Naive B cell (primary cell): ENCODE data around the gene KRTAP15-1. TPM values are rescaled to one million over a fixed set of nuclear protein-coding genes. Genes with fewer than 3 reads are reported as not detected.
A peak's percentile ranks its signal among the peaks of the same experiment; 100 is the strongest.

Experiments used
- ATAC-seq, 2 donors: fragments of 150-1000 bp; cut with Tn5 transposase; 2 replicates each; pipeline ENCODE4 v1.10.0; 2021; ENCODE audit warnings: low read depth in 2 of 2, mild to moderate bottlenecking in 2 of 2, moderate library complexity in 2 of 2
- DNase-seq: peaks from one replicate; pipeline ENCODE4 v3.0.0; 2022
- H3K27ac Mint-ChIP-seq, 6 donors: one replicate each; pipeline ENCODE4 v1.8.0; 2020 to 2022; ENCODE audit warnings: mild to moderate bottlenecking in 6 of 6, mixed read lengths in 6 of 6, moderate library complexity in 5 of 6, inconsistent platforms in 2 of 6
- H3K27me3 Mint-ChIP-seq, 3 donors: one replicate each; pipeline ENCODE4 v1.8.0; 2021 to 2022; ENCODE audit warnings: mixed read lengths in 3 of 3, mild to moderate bottlenecking in 1 of 3
- H3K36me3 Mint-ChIP-seq, 2 donors: one replicate each; pipeline ENCODE4 v1.8.0; 2020 to 2022; ENCODE audit warnings: mixed read lengths in 2 of 2, inconsistent platforms in 1 of 2, mild to moderate bottlenecking in 1 of 2
- H3K4me1 Mint-ChIP-seq, 3 donors: one replicate each; pipeline ENCODE4 v1.8.0; 2020 to 2022; ENCODE audit warnings: mixed read lengths in 3 of 3, inconsistent platforms in 1 of 3, mild to moderate bottlenecking in 1 of 3, moderate library complexity in 1 of 3
- H3K4me3 Mint-ChIP-seq, 8 donors: one replicate each; pipeline ENCODE4 v1.8.0; 2020 to 2022; ENCODE audit warnings: mild to moderate bottlenecking in 8 of 8, mixed read lengths in 8 of 8, moderate library complexity in 8 of 8, inconsistent platforms in 2 of 8
- H3K9me3 Mint-ChIP-seq, 7 donors: one replicate each; pipeline ENCODE4 v1.8.0; 2020 to 2022; ENCODE audit warnings: mixed read lengths in 7 of 7, mild to moderate bottlenecking in 5 of 7, inconsistent platforms in 2 of 7, moderate library complexity in 1 of 7
- polyA plus RNA-seq, 6 donors: library from polyadenylated mRNA; unstranded; fragments of 300-500 nt; fragmentation: Illumina TruSeq; gene quantifications; one replicate each; pipeline ENCODE4 v1.2.3, GENCODE V29; 2021; ENCODE audit warnings: low read depth in 6 of 6

Gene KRTAP15-1
- not detected for polyA plus RNA-seq

- Mint-ChIP-seq H3K27ac (no peak within 1 kb of the TSS), H3K4me1 (no peaks in the 10 kb centered on the region), H3K9me3 (peaks cover 0 to 4% (median 0%) of the 10 kb centered on the region in 7 donors), H3K27me3 (peaks cover 0 to 8% (median 0%) of the 10 kb centered on the region in 3 donors), H3K36me3 (no peaks in the 10 kb centered on the region), H3K4me3 (no peak within 1 kb of the TSS)
- no peak for ATAC-seq
- no peak for DNase-seq
Measured at GRCh38 chr21:30439975-30440374, at the start of gene KRTAP15-1. KRTAP15-1 (plus strand) TSS chr21:30440275; CDS start chr21:30440328, 53 bp downstream.

GRCh38 chr21:30391492-30392025 is 48.5 kb upstream of the KRTAP15-1 start:
- H3K27ac Mint-ChIP-seq = no peak overlapping the region
- no peaks in the 10 kb centered on the region for H3K4me1 Mint-ChIP-seq
- no peak overlapping the region for H3K4me3 Mint-ChIP-seq
- H3K27me3 Mint-ChIP-seq = no peaks in the 10 kb centered on the region
- peaks cover 2 to 19% (median 9%) of the 10 kb centered on the region in 7 donors for H3K9me3 Mint-ChIP-seq
- no peaks in the 10 kb centered on the region for H3K36me3 Mint-ChIP-seq
- no peak for ATAC-seq
- DNase-seq = no peak

GRCh38 chr21:30395731-30396130 is 44.3 kb upstream of the KRTAP15-1 start, which contains the start of gene KRTAP13-1:
KRTAP13-1 (plus strand) TSS chr21:30396031; CDS start chr21:30396087, 56 bp downstream.
- no peaks in the 10 kb centered on the region for H3K36me3 Mint-ChIP-seq
- no peak for DNase-seq
- no peaks in the 10 kb centered on the region for H3K27me3 Mint-ChIP-seq
- ATAC-seq = no peak
- no peaks in the 10 kb centered on the region for H3K4me1 Mint-ChIP-seq
- no peak within 1 kb of the TSS for H3K27ac Mint-ChIP-seq
- H3K9me3 Mint-ChIP-seq = peaks cover 1 to 12% (median 4%) of the 10 kb centered on the region in 7 donors
- H3K4me3 Mint-ChIP-seq = no peak within 1 kb of the TSS

- Mint-ChIP-seq H3K27ac (no peak overlapping the region), H3K4me1 (no peaks in the 10 kb centered on the region), H3K9me3 (peaks cover 0 to 18% (median 9%) of the 10 kb centered on the region in 7 donors), H3K36me3 (peaks cover 4 to 7% of the 10 kb centered on the region in 2 donors), H3K4me3 (peak overlapping the region in 1 of 8 donors; percentile 66), H3K27me3 (peaks cover 0 to 8% (median 0%) of the 10 kb centered on the region in 3 donors)
- no peak for ATAC-seq
- DNase-seq = no peak
Measured at GRCh38 chr21:30408782-30409494, 31.1 kb upstream of the KRTAP15-1 start.

GRCh38 chr21:30415993-30416392 is 24.1 kb upstream of the KRTAP15-1 start:
- ATAC-seq (no peak), DNase-seq (no peak)
- no peak overlapping the region for H3K4me3 Mint-ChIP-seq
- no peaks in the 10 kb centered on the region for H3K27me3 Mint-ChIP-seq
- no peaks in the 10 kb centered on the region for H3K36me3 Mint-ChIP-seq
- H3K27ac Mint-ChIP-seq = no peak overlapping the region
- H3K4me1 Mint-ChIP-seq = no peaks in the 10 kb centered on the region
- peaks cover 1 to 6% (median 3%) of the 10 kb centered on the region in 7 donors for H3K9me3 Mint-ChIP-seq

- DNase-seq (no peak), ATAC-seq (no peak)
- peaks cover 0 to 5% (median 1%) of the 10 kb centered on the region in 7 donors for H3K9me3 Mint-ChIP-seq
- no peak within 1 kb of the TSS for H3K4me3 Mint-ChIP-seq
- H3K27me3 Mint-ChIP-seq = no peaks in the 10 kb centered on the region
- H3K36me3 Mint-ChIP-seq = no peaks in the 10 kb centered on the region
- no peak within 1 kb of the TSS for H3K27ac Mint-ChIP-seq
- no peaks in the 10 kb centered on the region for H3K4me1 Mint-ChIP-seq
Measured at GRCh38 chr21:30425826-30426225, 14.2 kb upstream of the KRTAP15-1 start, which contains the start of gene KRTAP13-3. KRTAP13-3 (minus strand) TSS chr21:30425926; CDS start chr21:30425912, 14 bp downstream.

- Mint-ChIP-seq H3K27me3 (no peaks in the 10 kb centered on the region), H3K36me3 (no peaks in the 10 kb centered on the region), H3K4me1 (no peaks in the 10 kb centered on the region), H3K27ac (no peak overlapping the region), H3K9me3 (peaks cover 0 to 5% (median 2%) of the 10 kb centered on the region in 7 donors), H3K4me3 (no peak overlapping the region)
- DNase-seq (no peak), ATAC-seq (no peak)
Measured at GRCh38 chr21:30426731-30427130, 13.3 kb upstream of the KRTAP15-1 start.

- peaks cover 0 to 4% (median 0%) of the 10 kb centered on the region in 7 donors for H3K9me3 Mint-ChIP-seq
- no peak for ATAC-seq
- H3K4me3 Mint-ChIP-seq = no peak within 1 kb of the TSS
- H3K36me3 Mint-ChIP-seq = no peaks in the 10 kb centered on the region
- H3K4me1 Mint-ChIP-seq = no peaks in the 10 kb centered on the region
- H3K27ac Mint-ChIP-seq = no peak within 1 kb of the TSS
- DNase-seq = no peak
- no peaks in the 10 kb centered on the region for H3K27me3 Mint-ChIP-seq
Measured at GRCh38 chr21:30430170-30430655, 9.9 kb upstream of the KRTAP15-1 start, which contains the start of gene KRTAP13-4. KRTAP13-4 (plus strand) TSS chr21:30430220; CDS start chr21:30430276, 56 bp downstream.

GRCh38 chr21:30434033-30434631 is 5.9 kb upstream of the KRTAP15-1 start:
- DNase-seq = no peak
- Mint-ChIP-seq H3K36me3 (no peaks in the 10 kb centered on the region), H3K9me3 (peaks cover 0 to 3% (median 0%) of the 10 kb centered on the region in 7 donors), H3K4me1 (no peaks in the 10 kb centered on the region), H3K4me3 (no peak overlapping the region), H3K27ac (no peak overlapping the region), H3K27me3 (peaks cover 0 to 4% (median 0%) of the 10 kb centered on the region in 3 donors)
- ATAC-seq = no peak

- Mint-ChIP-seq H3K27me3 (peaks cover 0 to 4% (median 0%) of the 10 kb centered on the region in 3 donors), H3K9me3 (peaks cover 0 to 4% (median 0%) of the 10 kb centered on the region in 7 donors), H3K36me3 (no peaks in the 10 kb centered on the region), H3K4me1 (no peaks in the 10 kb centered on the region), H3K27ac (no peak overlapping the region), H3K4me3 (no peak overlapping the region)
- DNase-seq (no peak), ATAC-seq (no peak)
Measured at GRCh38 chr21:30437010-30437565, 3.0 kb upstream of the KRTAP15-1 start.

- Mint-ChIP-seq H3K36me3 (no peaks in the 10 kb centered on the region), H3K27me3 (peaks cover 0 to 5% (median 3%) of the 10 kb centered on the region in 3 donors), H3K9me3 (peaks cover 0 to 4% (median 0%) of the 10 kb centered on the region in 7 donors), H3K27ac (no peak overlapping the region), H3K4me3 (no peak overlapping the region), H3K4me1 (no peaks in the 10 kb centered on the region)
- ATAC-seq (no peak), DNase-seq (no peak)
Measured at GRCh38 chr21:30443226-30443625, 3.2 kb downstream of the KRTAP15-1 start.

- Mint-ChIP-seq H3K4me3 (peak overlapping the region in 1 of 8 donors; percentile 10), H3K27me3 (peaks cover 0 to 5% (median 3%) of the 10 kb centered on the region in 3 donors), H3K36me3 (no peaks in the 10 kb centered on the region), H3K4me1 (no peaks in the 10 kb centered on the region), H3K9me3 (peaks cover 0 to 4% (median 0%) of the 10 kb centered on the region in 7 donors), H3K27ac (no peak overlapping the region)
- DNase-seq = no peak
- no peak for ATAC-seq
Measured at GRCh38 chr21:30444204-30444603, 4.1 kb downstream of the KRTAP15-1 start.

GRCh38 chr21:30447056-30447455 is 7.0 kb downstream of the KRTAP15-1 start:
- DNase-seq = no peak
- Mint-ChIP-seq H3K4me1 (no peaks in the 10 kb centered on the region), H3K9me3 (peaks cover 0 to 2% (median 0%) of the 10 kb centered on the region in 7 donors), H3K27me3 (peaks cover 0 to 5% (median 3%) of the 10 kb centered on the region in 3 donors), H3K4me3 (no peak overlapping the region), H3K27ac (no peak overlapping the region), H3K36me3 (no peaks in the 10 kb centered on the region)
- ATAC-seq = no peak
